Mesendoderm (in vitro differentiated cells): ENCODE data around the gene SIPA1L2.

Experiments used
- DNase-seq: peaks from one replicate; pipeline ENCODE4 v3.0.0; 2013
- H2AK5ac ChIP-seq: 2 replicates; pipeline ENCODE4 v1.6.1; 2013; ENCODE audit warnings: low read length, inconsistent platforms
- H2BK120ac ChIP-seq: 2 replicates; pipeline ENCODE4 v1.6.1; 2013; ENCODE audit warnings: low read depth, mild to moderate bottlenecking, low read length, moderate library complexity, mixed read lengths
- H2BK15ac ChIP-seq: replicated peaks from 2 replicates; pipeline ENCODE4 v1.6.1; 2013; ENCODE audit warnings: low read depth, mild to moderate bottlenecking, moderate library complexity
- H2BK5ac ChIP-seq: 2 replicates; pipeline ENCODE4 v1.6.1; 2013; ENCODE audit warnings: low read length, inconsistent platforms
- H3K18ac ChIP-seq: 2 replicates; pipeline ENCODE4 v1.6.1; 2013; ENCODE audit warnings: mild to moderate bottlenecking, low read length, mixed read lengths
- H3K23ac ChIP-seq: one replicate; pipeline ENCODE4 v1.6.1; 2013; ENCODE audit warnings: low read length
- H3K27ac ChIP-seq: 2 replicates; pipeline ENCODE4 v1.5.1; 2013; ENCODE audit warnings: low read depth, mild to moderate bottlenecking, inconsistent platforms, low read length, moderate library complexity
- H3K27me3 ChIP-seq: 2 replicates; pipeline ENCODE4 v1.6.1; 2013; ENCODE audit warnings: low read length, control low read depth, mild to moderate bottlenecking, inconsistent platforms; ENCODE audit not compliant: insufficient read depth, poor library complexity
- H3K36me3 ChIP-seq: 2 replicates; pipeline ENCODE4 v1.6.1; 2013; ENCODE audit warnings: low read length, inconsistent platforms; ENCODE audit not compliant: control insufficient read depth, insufficient read depth
- H3K4ac ChIP-seq: one replicate; pipeline ENCODE4 v1.6.1; 2013; ENCODE audit warnings: low read depth, mild to moderate bottlenecking, low read length, moderate library complexity
- H3K4me1 ChIP-seq: 2 replicates; pipeline ENCODE4 v1.6.1; 2013; ENCODE audit warnings: low read depth, low read length, inconsistent platforms; ENCODE audit not compliant: control insufficient read depth
- H3K4me2 ChIP-seq: 2 replicates; pipeline ENCODE4 v1.6.1; 2013; ENCODE audit warnings: low read length
- H3K4me3 ChIP-seq: 2 replicates; pipeline ENCODE4 v1.5.1; 2013; ENCODE audit warnings: mild to moderate bottlenecking, low read length
- H3K56ac ChIP-seq: one replicate; pipeline ENCODE4 v1.6.1; 2013; ENCODE audit warnings: low read length
- H3K79me1 ChIP-seq: 2 replicates; pipeline ENCODE4 v1.6.1; 2013; ENCODE audit warnings: low read length, inconsistent platforms
- H3K79me2 ChIP-seq: 2 replicates; pipeline ENCODE4 v1.6.1; 2013; ENCODE audit warnings: mild to moderate bottlenecking, low read length; ENCODE audit not compliant: control insufficient read depth, insufficient read depth
- H3K9ac ChIP-seq: 2 replicates; pipeline ENCODE4 v1.6.1; 2013; ENCODE audit warnings: low read length, inconsistent platforms
- H4K5ac ChIP-seq: one replicate; pipeline ENCODE4 v1.6.1; 2013; ENCODE audit warnings: low read length
- H4K8ac ChIP-seq: one replicate; pipeline ENCODE4 v1.6.1; 2013; ENCODE audit warnings: low read depth, mild to moderate bottlenecking, control low read depth, low read length, moderate library complexity
- WGBS: extraction: QIAGEN DNeasy Blood & Tissue Kit; methylation state at CpG from one replicate; pipeline ENCODE4 v1.1.7; 2013; ENCODE audit warnings: low lambda C conversion rate, missing lambda C conversion rate; ENCODE audit not compliant: insufficient coverage; ENCODE audit errors: extremely low coverage; 5-methylcytosine and 5-hydroxymethylcytosine counted together

The SIPA1L2 gene

DNA sequence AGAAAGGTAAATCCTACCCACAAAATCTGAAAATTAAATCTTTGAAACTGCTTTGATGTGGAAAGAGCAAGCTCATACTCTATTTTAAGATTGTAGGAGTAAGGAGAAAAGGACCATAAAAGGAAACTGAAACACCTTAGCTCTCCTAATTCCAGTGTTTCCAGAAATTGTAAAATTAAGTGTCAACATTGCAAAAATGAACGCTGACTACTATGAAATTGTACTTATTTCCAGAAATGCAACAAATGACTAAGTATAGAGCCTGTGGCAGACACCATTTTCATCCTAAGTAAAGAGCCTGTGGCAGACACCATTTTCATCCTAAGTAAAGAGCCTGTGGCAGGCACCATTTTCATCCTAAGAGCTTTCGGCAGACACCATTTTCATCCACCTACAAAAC, 6.9 kb upstream of the SIPA1L2 start:
- no peaks in the 10 kb centered on the region for H3K27me3 ChIP-seq
- no peak overlapping the region for H3K56ac ChIP-seq
- H2AK5ac ChIP-seq = peak overlapping the region; percentile 32
- H3K4me2 ChIP-seq = no peak overlapping the region
- H2BK15ac ChIP-seq = no peak overlapping the region
- peaks cover 8% of the 10 kb centered on the region for H3K4me1 ChIP-seq
- no peak overlapping the region for H3K27ac ChIP-seq
- no peaks in the 10 kb centered on the region for H3K36me3 ChIP-seq
- no peak overlapping the region for H3K9ac ChIP-seq
- no peak overlapping the region for H3K23ac ChIP-seq
- H3K4ac ChIP-seq = no peak overlapping the region
- H2BK5ac ChIP-seq = no peak overlapping the region
- no peaks in the 10 kb centered on the region for H3K79me2 ChIP-seq
- no peak overlapping the region for H2BK120ac ChIP-seq
- no peak for DNase-seq
- no CpG with 5 or more reads among the region's 2 CpGs for WGBS
- H3K4me3 ChIP-seq = no peak overlapping the region
- no peak overlapping the region for H4K5ac ChIP-seq
- H3K79me1 ChIP-seq = no peaks in the 10 kb centered on the region
- no peak overlapping the region for H4K8ac ChIP-seq
- no peak overlapping the region for H3K18ac ChIP-seq

DNA sequence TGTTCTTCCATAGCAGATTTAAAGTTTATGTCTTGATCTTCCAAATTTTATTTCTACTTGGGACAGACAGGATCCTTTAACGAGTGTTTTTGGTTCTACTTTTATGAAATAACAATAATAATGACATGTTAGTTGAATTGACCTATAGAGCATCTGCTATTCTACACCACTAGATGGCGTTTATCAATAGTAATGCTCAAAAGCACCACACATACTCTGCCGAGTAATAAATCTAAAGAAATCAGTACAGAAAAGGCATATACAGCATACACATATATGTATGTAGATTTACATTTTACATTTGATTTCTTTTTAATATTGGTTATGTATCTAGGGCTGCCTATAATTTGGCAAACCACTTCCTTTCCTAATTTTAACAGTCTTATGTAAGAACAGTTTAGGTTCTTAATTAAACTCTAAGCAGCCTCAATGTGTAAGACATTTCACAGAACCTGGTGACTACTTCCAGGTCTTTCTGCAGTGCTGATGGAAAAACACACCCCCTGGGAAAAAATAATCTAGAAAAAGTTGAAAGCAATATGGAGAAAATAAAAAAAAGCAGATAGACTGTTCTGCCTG, 5.9 kb upstream of the SIPA1L2 start:
- H4K8ac ChIP-seq = no peak overlapping the region
- no CpG with 5 or more reads among the region's 3 CpGs for WGBS
- no peak for DNase-seq

DNA sequence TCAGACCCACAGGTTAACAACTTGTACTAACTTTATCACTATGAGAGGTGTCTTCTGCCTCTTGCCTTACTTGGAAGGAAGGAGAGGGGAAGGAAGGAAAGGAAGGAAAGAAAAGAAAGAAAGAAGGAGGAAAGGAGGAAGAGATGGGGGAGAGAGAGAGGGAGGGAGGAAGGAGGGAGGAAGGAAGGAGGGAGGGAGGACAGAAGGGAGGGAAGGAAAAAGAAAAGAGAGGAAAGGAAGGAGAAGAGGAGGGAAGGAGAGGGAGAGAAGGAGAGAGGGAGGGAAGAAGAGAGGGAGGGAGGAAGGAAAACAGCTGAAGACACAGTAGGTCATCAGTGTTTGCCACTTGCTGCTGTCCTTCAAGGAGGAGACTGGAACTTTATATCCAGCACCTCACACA, 5.3 kb upstream of the SIPA1L2 start:
- no peaks in the 10 kb centered on the region for H3K79me1 ChIP-seq
- no peak overlapping the region for H3K23ac ChIP-seq
- H3K4me3 ChIP-seq = no peak overlapping the region
- H3K9ac ChIP-seq = no peak overlapping the region
- no peak overlapping the region for H2BK120ac ChIP-seq
- H3K27ac ChIP-seq = no peak overlapping the region
- no peak for DNase-seq
- H2AK5ac ChIP-seq = no peak overlapping the region
- H3K56ac ChIP-seq = no peak overlapping the region
- no peak overlapping the region for H3K18ac ChIP-seq
- no peak overlapping the region for H4K5ac ChIP-seq
- H3K4me1 ChIP-seq = peaks cover under 1% of the 10 kb centered on the region
- H3K4ac ChIP-seq = no peak overlapping the region
- no peaks in the 10 kb centered on the region for H3K27me3 ChIP-seq
- H3K79me2 ChIP-seq = no peaks in the 10 kb centered on the region
- no peak overlapping the region for H3K4me2 ChIP-seq
- H2BK5ac ChIP-seq = no peak overlapping the region
- H3K36me3 ChIP-seq = no peaks in the 10 kb centered on the region
- H4K8ac ChIP-seq = no peak overlapping the region
- H2BK15ac ChIP-seq = no peak overlapping the region

More for the DNA sequence above, 5.9 kb upstream of the SIPA1L2 start:
- Histone ChIP-seq H2BK15ac (no peak overlapping the region), H2BK5ac (no peak overlapping the region), H3K9ac (no peak overlapping the region), H3K27me3 (no peaks in the 10 kb centered on the region), H2AK5ac (no peak overlapping the region), H3K79me2 (no peaks in the 10 kb centered on the region), H3K18ac (no peak overlapping the region), H3K79me1 (no peaks in the 10 kb centered on the region), H3K56ac (no peak overlapping the region), H3K4me3 (no peak overlapping the region), H3K4me2 (no peak overlapping the region), H2BK120ac (no peak overlapping the region), H3K36me3 (no peaks in the 10 kb centered on the region), H3K4ac (no peak overlapping the region), H3K23ac (no peak overlapping the region), H3K4me1 (peaks cover 4% of the 10 kb centered on the region), H3K27ac (no peak overlapping the region), H4K5ac (no peak overlapping the region)

DNA sequence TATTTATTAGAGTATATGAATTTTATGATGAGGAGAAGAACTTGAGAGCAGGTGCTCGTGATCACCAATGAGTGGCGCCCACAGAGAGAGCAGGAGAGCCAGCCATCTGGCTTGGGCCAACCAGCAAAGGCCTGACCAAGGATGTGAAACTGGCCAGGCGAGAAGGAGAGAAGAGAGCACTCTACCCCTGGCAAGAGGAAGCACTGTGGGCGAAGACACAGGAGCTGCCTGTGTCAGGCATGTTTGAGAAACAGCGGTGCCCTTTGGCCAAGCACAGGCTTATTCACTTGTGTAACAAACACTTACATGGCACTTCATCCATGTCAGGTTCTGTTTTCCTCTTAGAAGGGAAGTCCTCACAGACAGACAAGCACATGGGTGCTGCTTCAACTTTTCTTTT, 4.2 kb upstream of the SIPA1L2 start:
- Histone ChIP-seq H2BK15ac (no peak overlapping the region), H4K5ac (no peak overlapping the region), H3K4ac (no peak overlapping the region), H3K18ac (no peak overlapping the region), H3K4me1 (no peaks in the 10 kb centered on the region), H2AK5ac (no peak overlapping the region), H4K8ac (no peak overlapping the region), H3K23ac (no peak overlapping the region), H2BK120ac (no peak overlapping the region), H3K9ac (no peak overlapping the region), H3K36me3 (no peaks in the 10 kb centered on the region), H3K4me2 (no peak overlapping the region), H3K27me3 (no peaks in the 10 kb centered on the region), H2BK5ac (no peak overlapping the region), H3K56ac (no peak overlapping the region), H3K79me1 (no peaks in the 10 kb centered on the region), H3K27ac (no peak overlapping the region), H3K79me2 (peaks cover 6% of the 10 kb centered on the region), H3K4me3 (no peak overlapping the region)
- no CpG with 5 or more reads among the region's 5 CpGs for WGBS
- no peak for DNase-seq

DNA sequence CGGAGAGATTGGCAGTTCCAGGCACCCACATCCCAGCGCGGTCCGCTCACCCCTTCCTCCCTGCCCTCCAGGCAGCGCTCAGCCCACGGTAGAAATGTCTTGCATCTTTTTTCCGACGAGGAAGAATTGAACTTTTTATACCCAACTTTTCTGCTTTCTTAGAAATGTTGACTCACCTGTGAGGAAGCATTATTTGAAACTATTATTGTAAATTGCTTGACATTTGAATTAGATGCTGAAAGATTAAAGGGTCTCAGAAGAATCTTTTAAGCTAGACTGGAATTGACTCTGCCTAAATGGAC, 912 bp upstream of the SIPA1L2 start:
- H3K4ac ChIP-seq = no peak overlapping the region
- no peaks in the 10 kb centered on the region for H3K36me3 ChIP-seq
- peak overlapping the region; percentile 62 for H3K4me2 ChIP-seq
- no peak overlapping the region for H4K5ac ChIP-seq
- no peak overlapping the region for H3K27ac ChIP-seq
- WGBS = no CpG with 5 or more reads among the region's 8 CpGs
- no peak overlapping the region for H2BK5ac ChIP-seq
- H3K79me2 ChIP-seq = peaks cover 35% of the 10 kb centered on the region
- H2BK15ac ChIP-seq = no peak overlapping the region
- H3K56ac ChIP-seq = peak overlapping the region; percentile 90
- no peak for DNase-seq
- H3K18ac ChIP-seq = peak overlapping the region; percentile 28
- H2AK5ac ChIP-seq = no peak overlapping the region
- no peak overlapping the region for H2BK120ac ChIP-seq
- H3K27me3 ChIP-seq = no peaks in the 10 kb centered on the region
- no peaks in the 10 kb centered on the region for H3K79me1 ChIP-seq
- H3K4me3 ChIP-seq = peak overlapping the region; percentile 35
- H4K8ac ChIP-seq = no peak overlapping the region
- peaks cover 7% of the 10 kb centered on the region for H3K4me1 ChIP-seq
- no peak overlapping the region for H3K23ac ChIP-seq
- H3K9ac ChIP-seq = peak overlapping the region; percentile 72

DNA sequence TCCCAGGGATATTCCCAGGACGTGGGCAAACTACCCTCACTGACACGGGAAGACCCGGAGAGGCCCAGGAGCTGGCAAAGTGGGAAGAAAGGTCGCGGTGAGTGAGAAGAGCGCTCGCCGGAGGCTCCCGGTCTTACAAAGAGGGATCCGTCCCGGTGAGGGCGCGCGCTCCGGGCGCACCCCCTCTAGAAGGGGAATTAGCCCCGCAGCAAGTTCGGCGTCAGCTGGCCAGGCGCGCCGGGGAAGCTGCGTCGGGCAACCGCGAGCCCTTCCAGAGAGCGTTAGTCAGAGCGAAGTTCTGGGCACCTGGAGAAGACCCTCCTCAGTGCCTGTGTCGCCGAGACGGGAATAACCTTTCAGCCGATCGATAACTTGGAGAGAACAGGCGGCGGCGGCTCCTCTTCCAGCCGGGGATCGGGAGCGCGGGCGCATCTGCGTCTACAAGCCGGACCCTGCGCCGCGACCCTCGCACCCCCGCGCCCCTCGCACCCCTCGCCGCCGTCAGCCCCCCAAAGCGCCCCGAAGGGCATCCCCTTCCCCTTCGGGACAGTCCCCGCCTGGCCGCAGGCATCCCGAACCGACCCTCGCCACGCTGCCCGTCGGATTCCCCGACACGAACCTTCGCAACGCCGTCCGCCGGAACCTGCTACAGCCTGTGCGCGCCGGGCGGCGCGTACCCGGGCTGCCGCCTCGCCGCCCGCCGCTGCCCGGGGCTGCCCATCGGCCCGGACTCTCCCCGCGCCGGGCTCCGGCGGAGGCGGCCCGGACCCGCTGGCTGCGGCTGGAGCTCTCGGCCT, 485 bp downstream of the SIPA1L2 start:
- Histone ChIP-seq H3K36me3 (no peaks in the 10 kb centered on the region), H3K27ac (peak overlapping the region; percentile 33), H2BK120ac (no peak overlapping the region), H3K9ac (peak overlapping the region; percentile 82), H3K79me2 (peaks cover 49% of the 10 kb centered on the region), H4K5ac (no peak overlapping the region), H3K4me2 (peak overlapping the region; percentile 76), H3K4me3 (peak overlapping the region; percentile 84), H2AK5ac (no peak overlapping the region), H3K27me3 (no peaks in the 10 kb centered on the region), H2BK5ac (no peak overlapping the region), H2BK15ac (no peak overlapping the region), H3K4ac (peak overlapping the region; percentile 93), H4K8ac (no peak overlapping the region), H3K18ac (peak overlapping the region; percentile 16), H3K4me1 (peaks cover 14% of the 10 kb centered on the region), H3K79me1 (peaks cover 3% of the 10 kb centered on the region), H3K23ac (peak overlapping the region; percentile 95), H3K56ac (peak overlapping the region; percentile 90)
- WGBS = no CpG with 5 or more reads among the region's 96 CpGs
- DNase-seq = peak; percentile 53
